B cell (primary cell): ENCODE results near the gene ORAI3. TPM values are rescaled to one million over a fixed set of nuclear protein-coding genes. Genes with fewer than 3 reads are reported as not detected.
"Not testable (repeated sequence)": the region's sequence is repeated elsewhere in the genome, so short reads cannot be mapped to it uniquely, and the experiment has no call there.

ENCODE experiments used
- ATAC-seq: fragments of 200-7000 bp; cut with Tn5 transposase; one replicate; pipeline ENCODE4 v1.10.0; 2021; ENCODE audit warnings: low read depth, mild to moderate bottlenecking, moderate number of reproducible peaks, moderate library complexity
- CTCF ChIA-PET: fragments of 350-600 bp; sonication (Branson Sonifier 250); formaldehyde crosslinking; loops from one replicate; lab custom pipeline; 2021; ENCODE audit warnings: antibody characterized with exemption, inconsistent platforms; lab: Charles Lee
- POLR2A ChIA-PET: fragments of 350-600 bp; sonication (Branson Sonifier 250); formaldehyde crosslinking; loops from one replicate; lab custom pipeline; 2021; ENCODE audit warnings: antibody characterized with exemption; lab: Charles Lee
- DNase-seq: peaks from one replicate; pipeline ENCODE4 v3.0.0; 2013
- H2AFZ ChIP-seq: 2 replicates; pipeline ENCODE4 v1.6.1; 2012; ENCODE audit warnings: mild to moderate bottlenecking, low read depth, low read length; ENCODE audit not compliant: insufficient read depth, poor library complexity, severe bottlenecking
- H3K27ac ChIP-seq, 2 donors: 1 replicate in 1 of 2; 2 replicates in 1 of 2; pipeline ENCODE4 v1.5.1; 2012 to 2013; ENCODE audit warnings: low read length in 2 of 2, mild to moderate bottlenecking in 2 of 2, moderate library complexity in 1 of 2
- H3K27me3 ChIP-seq, 4 experiments: fragments of 200-600 bp in 1 of 4; sonication (generic) in 1 of 4; replicated peaks in 1 of 4; 1 replicate in 2 of 4; 2 replicates in 2 of 4; pipeline versions ENCODE4 v1.6.1 to v1.7.0; 2013 to 2016; ENCODE audit warnings: low read length in 3 of 4, mild to moderate bottlenecking in 2 of 4, mixed read lengths in 1 of 4, moderate library complexity in 1 of 4; ENCODE audit not compliant: insufficient read depth in 4 of 4, control insufficient read depth in 3 of 4; ENCODE audit errors: control extremely low read depth in 1 of 4
- H3K36me3 ChIP-seq, 2 experiments: replicated peaks in 1 of 2; 1 replicate in 1 of 2; 2 replicates in 1 of 2; pipeline versions ENCODE4 v1.6.1 to v1.7.1; 2013; ENCODE audit warnings: low read length in 1 of 2; ENCODE audit not compliant: insufficient read depth in 2 of 2, control insufficient read depth in 1 of 2; ENCODE audit errors: control extremely low read depth in 1 of 2, extremely low read depth in 1 of 2
- H3K4me1 ChIP-seq, 2 donors: fragments of 200-600 bp in 1 of 2; sonication (generic) in 1 of 2; 1 replicate in 1 of 2; 2 replicates in 1 of 2; pipeline versions ENCODE4 v1.5.1 to v1.6.1; 2013 to 2017; ENCODE audit warnings: low read length in 2 of 2; ENCODE audit not compliant: control insufficient read depth in 2 of 2, insufficient read depth in 2 of 2
- H3K4me2 ChIP-seq: replicated peaks from 2 replicates; pipeline ENCODE3; 2012; ENCODE audit warnings: mild to moderate bottlenecking, low read depth, low read length; ENCODE audit not compliant: poor library complexity, severe bottlenecking
- H3K4me3 ChIP-seq, 5 experiments: fragments of 200-600 bp in 1 of 5; sonication (generic) in 1 of 5; 1 replicate in 3 of 5; 2 replicates in 2 of 5; pipeline versions ENCODE4 v1.5.1 to v1.7.0; 2011 to 2016; ENCODE audit warnings: low read length in 4 of 5, mild to moderate bottlenecking in 4 of 5, low read depth in 2 of 5, control low read depth in 1 of 5, moderate library complexity in 1 of 5; ENCODE audit not compliant: insufficient read depth in 1 of 5; ENCODE audit errors: control extremely low read depth in 1 of 5, extremely low read depth in 1 of 5
- H3K79me2 ChIP-seq: fragments of 200-600 bp; sonication (generic); one replicate; pipeline ENCODE4 v1.6.0; 2016; ENCODE audit warnings: low read length; ENCODE audit not compliant: control insufficient read depth, insufficient read depth
- H3K9ac ChIP-seq: fragments of 200-600 bp; sonication (generic); 2 replicates; pipeline ENCODE4 v1.6.1; 2017; ENCODE audit warnings: mild to moderate bottlenecking, low read length, moderate library complexity
- H3K9me3 ChIP-seq, 3 donors: one replicate each; pipeline versions ENCODE4 v1.6.1 to v1.7.1; 2013; ENCODE audit warnings: low read length in 2 of 3; ENCODE audit not compliant: control insufficient read depth in 2 of 3, insufficient read depth in 1 of 3; ENCODE audit errors: control extremely low read depth in 1 of 3
- H4K20me1 ChIP-seq: 2 replicates; pipeline ENCODE4 v1.6.0; 2012; ENCODE audit warnings: mild to moderate bottlenecking, low read length; ENCODE audit not compliant: insufficient read depth, control insufficient read depth, poor library complexity, severe bottlenecking
- H3K27ac Mint-ChIP-seq: one replicate; pipeline ENCODE4 v1.8.0; 2021; ENCODE audit warnings: mixed read lengths
- H3K27me3 Mint-ChIP-seq: one replicate; pipeline ENCODE4 v1.8.0; 2021; ENCODE audit warnings: mixed read lengths
- H3K4me1 Mint-ChIP-seq: one replicate; pipeline ENCODE4 v1.8.0; 2021; ENCODE audit warnings: mixed read lengths
- H3K4me3 Mint-ChIP-seq: one replicate; pipeline ENCODE4 v1.8.0; 2021; ENCODE audit warnings: mixed read lengths
- H3K9me3 Mint-ChIP-seq: one replicate; pipeline ENCODE4 v1.8.0; 2022; ENCODE audit warnings: mixed read lengths; ENCODE audit not compliant: insufficient read depth
- EZH2 ChIP-seq: IDR thresholded peaks from 2 replicates; pipeline ENCODE4 v1.6.1; 2012; ENCODE audit warnings: borderline replicate concordance, low read depth, mild to moderate bottlenecking, moderate library complexity, low read length; ENCODE audit not compliant: insufficient read depth, poor library complexity, severe bottlenecking
- WGBS: methylation state at CpG from one replicate; pipeline ENCODE4 v1.1.5; 2013; ENCODE audit warnings: missing lambda C conversion rate; ENCODE audit not compliant: insufficient coverage; 5-methylcytosine and 5-hydroxymethylcytosine counted together
- intact Hi-C: fragments of 100-400 bp; cut with micrococcal nuclease; formaldehyde crosslinking; loops from one replicate; pipeline ENCODE4 v1.10.0; 2022
- polyA plus RNA-seq: library from polyadenylated mRNA; depleted of rRNA; stranded (reverse); fragments of >200 nt; gene quantifications from 2 replicates; pipeline ENCODE4 v1.2.3, GENCODE V29; 2012
- total RNA-seq, 2 donors: library from RNA; stranded (reverse); fragments of 120-200 nt in 1 of 2; gene quantifications; 1 replicate in 1 of 2; 2 replicates in 1 of 2; pipeline versions ENCODE4 v1.2.3 to v1.2.4, GENCODE V29; 2013 to 2022
- TF ChIP-seq, protein P1 (sequence below): fragments of 200-600 bp; IDR thresholded peaks from one replicate; pipeline ENCODE4 v1.8.0; 2022; ENCODE audit warnings: antibody characterized with exemption, mild to moderate bottlenecking

ORAI3 gene
- total and polyA plus RNA-seq, 2 donors (not counting 1 experiment from before 2014, with no cell fraction given) = 32.2 to 51.8 TPM

GRCh38 chr16:30937692-30938091, 11.2 kb upstream of the ORAI3 start:
- Histone ChIP-seq H4K20me1 (no peaks in the 10 kb centered on the region), H3K9ac (no peak overlapping the region), H3K79me2 (no peaks in the 10 kb centered on the region), H3K4me2 (no peak overlapping the region), H3K27ac (no peak overlapping the region), H3K4me3 (no peak overlapping the region), H3K36me3 (peaks cover 0 to 3% of the 10 kb centered on the region in 2 experiments), H3K4me1 (peaks cover 11 to 19% of the 10 kb centered on the region in 2 donors), H2AFZ (no peak overlapping the region), H3K9me3 (no peaks in the 10 kb centered on the region), H3K27me3 (no peaks in the 10 kb centered on the region)
- TF ChIP-seq, protein P1, sequence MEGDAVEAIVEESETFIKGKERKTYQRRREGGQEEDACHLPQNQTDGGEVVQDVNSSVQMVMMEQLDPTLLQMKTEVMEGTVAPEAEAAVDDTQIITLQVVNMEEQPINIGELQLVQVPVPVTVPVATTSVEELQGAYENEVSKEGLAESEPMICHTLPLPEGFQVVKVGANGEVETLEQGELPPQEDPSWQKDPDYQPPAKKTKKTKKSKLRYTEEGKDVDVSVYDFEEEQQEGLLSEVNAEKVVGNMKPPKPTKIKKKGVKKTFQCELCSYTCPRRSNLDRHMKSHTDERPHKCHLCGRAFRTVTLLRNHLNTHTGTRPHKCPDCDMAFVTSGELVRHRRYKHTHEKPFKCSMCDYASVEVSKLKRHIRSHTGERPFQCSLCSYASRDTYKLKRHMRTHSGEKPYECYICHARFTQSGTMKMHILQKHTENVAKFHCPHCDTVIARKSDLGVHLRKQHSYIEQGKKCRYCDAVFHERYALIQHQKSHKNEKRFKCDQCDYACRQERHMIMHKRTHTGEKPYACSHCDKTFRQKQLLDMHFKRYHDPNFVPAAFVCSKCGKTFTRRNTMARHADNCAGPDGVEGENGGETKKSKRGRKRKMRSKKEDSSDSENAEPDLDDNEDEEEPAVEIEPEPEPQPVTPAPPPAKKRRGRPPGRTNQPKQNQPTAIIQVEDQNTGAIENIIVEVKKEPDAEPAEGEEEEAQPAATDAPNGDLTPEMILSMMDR = no peak
- TF ChIP-seq EZH2 = no peak
- WGBS = 4% methylated on average over 5 of the region's 5 CpGs
- Mint-ChIP-seq H3K4me1 (peaks cover 16% of the 10 kb centered on the region), H3K9me3 (no peaks in the 10 kb centered on the region), H3K27me3 (no peaks in the 10 kb centered on the region), H3K27ac (peak overlapping the region; percentile 3), H3K4me3 (no peak overlapping the region)
- DNase-seq (no peak), ATAC-seq (no peak)
- intact Hi-C loops = no loop called here
- ChIA-PET POLR2A (no interaction called here), CTCF (interaction anchor here (2.0 kb wide), 1 partner anchor 17 kb away, joined by 9 read pairs; no protein-coding TSS in a partner anchor)

GRCh38 chr16:30939571-30939970, 9.3 kb upstream of the ORAI3 start:
- H3K9ac ChIP-seq, H2AFZ ChIP-seq, H3K27ac Mint-ChIP-seq, H3K4me3 Mint-ChIP-seq, H3K9me3 ChIP-seq, H3K4me2 ChIP-seq, DNase-seq, H4K20me1 ChIP-seq, H3K27me3 ChIP-seq, H3K27me3 Mint-ChIP-seq, H3K27ac ChIP-seq, H3K4me3 ChIP-seq, intact Hi-C loops, H3K36me3 ChIP-seq, ATAC-seq, H3K79me2 ChIP-seq, H3K9me3 Mint-ChIP-seq: not testable (repeated sequence)
- H3K4me1 Mint-ChIP-seq = peaks cover 17% of the 10 kb centered on the region
- WGBS = 95% methylated on average over 8 of the region's 8 CpGs
- ChIA-PET POLR2A (interaction anchor here (0.7 kb wide), 2 partner anchors 213 to 326 kb away, joined by 3 read pairs; no protein-coding TSS in a partner anchor), CTCF (interaction anchor here (0.7 to 5.7 kb wide), 4 partner anchors 11 to 181 kb away, joined by 3 to 64 read pairs (median 6); no protein-coding TSS in a partner anchor)
- peaks cover 11 to 19% of the 10 kb centered on the region in 2 donors for H3K4me1 ChIP-seq
